ENCODE measurements around the gene F9.

The F9 gene

GRCh38 chrX:139600105-139600504, 69.6 kb downstream of the F9 start:
- no peak for DNase-seq (ENCODE audit: low read depth in 2 of 2)

Measured in activated CD8-positive, alpha-beta memory T cell treated with anti-CD3 and anti-CD28 coated beads for 4 hours (primary cell).